B cell (primary cell): Measurements from ENCODE around the gene PIGR. TPM values are rescaled to one million over a fixed set of nuclear protein-coding genes. Genes with fewer than 3 reads are reported as not detected.
A peak's percentile ranks its signal among the peaks of the same experiment; 100 is the strongest.

ENCODE experiments used
- ATAC-seq: fragments of 200-7000 bp; cut with Tn5 transposase; one replicate; pipeline ENCODE4 v1.10.0; 2021; ENCODE audit warnings: low read depth, mild to moderate bottlenecking, moderate number of reproducible peaks, moderate library complexity
- CTCF ChIA-PET: fragments of 350-600 bp; sonication (Branson Sonifier 250); formaldehyde crosslinking; loops from one replicate; lab custom pipeline; 2021; ENCODE audit warnings: antibody characterized with exemption, inconsistent platforms; lab: Charles Lee
- POLR2A ChIA-PET: fragments of 350-600 bp; sonication (Branson Sonifier 250); formaldehyde crosslinking; loops from one replicate; lab custom pipeline; 2021; ENCODE audit warnings: antibody characterized with exemption; lab: Charles Lee
- DNase-seq: peaks from one replicate; pipeline ENCODE4 v3.0.0; 2013
- H2AFZ ChIP-seq: 2 replicates; pipeline ENCODE4 v1.6.1; 2012; ENCODE audit warnings: mild to moderate bottlenecking, low read depth, low read length; ENCODE audit not compliant: insufficient read depth, poor library complexity, severe bottlenecking
- H3K27ac ChIP-seq, 2 donors: 1 replicate in 1 of 2; 2 replicates in 1 of 2; pipeline ENCODE4 v1.5.1; 2012 to 2013; ENCODE audit warnings: low read length in 2 of 2, mild to moderate bottlenecking in 2 of 2, moderate library complexity in 1 of 2
- H3K27me3 ChIP-seq, 4 experiments: fragments of 200-600 bp in 1 of 4; sonication (generic) in 1 of 4; replicated peaks in 1 of 4; 1 replicate in 2 of 4; 2 replicates in 2 of 4; pipeline versions ENCODE4 v1.6.1 to v1.7.0; 2013 to 2016; ENCODE audit warnings: low read length in 3 of 4, mild to moderate bottlenecking in 2 of 4, mixed read lengths in 1 of 4, moderate library complexity in 1 of 4; ENCODE audit not compliant: insufficient read depth in 4 of 4, control insufficient read depth in 3 of 4; ENCODE audit errors: control extremely low read depth in 1 of 4
- H3K36me3 ChIP-seq, 2 experiments: replicated peaks in 1 of 2; 1 replicate in 1 of 2; 2 replicates in 1 of 2; pipeline versions ENCODE4 v1.6.1 to v1.7.1; 2013; ENCODE audit warnings: low read length in 1 of 2; ENCODE audit not compliant: insufficient read depth in 2 of 2, control insufficient read depth in 1 of 2; ENCODE audit errors: control extremely low read depth in 1 of 2, extremely low read depth in 1 of 2
- H3K4me1 ChIP-seq, 2 donors: fragments of 200-600 bp in 1 of 2; sonication (generic) in 1 of 2; 1 replicate in 1 of 2; 2 replicates in 1 of 2; pipeline versions ENCODE4 v1.5.1 to v1.6.1; 2013 to 2017; ENCODE audit warnings: low read length in 2 of 2; ENCODE audit not compliant: control insufficient read depth in 2 of 2, insufficient read depth in 2 of 2
- H3K4me2 ChIP-seq: replicated peaks from 2 replicates; pipeline ENCODE3; 2012; ENCODE audit warnings: mild to moderate bottlenecking, low read depth, low read length; ENCODE audit not compliant: poor library complexity, severe bottlenecking
- H3K4me3 ChIP-seq, 5 experiments: fragments of 200-600 bp in 1 of 5; sonication (generic) in 1 of 5; 1 replicate in 3 of 5; 2 replicates in 2 of 5; pipeline versions ENCODE4 v1.5.1 to v1.7.0; 2011 to 2016; ENCODE audit warnings: low read length in 4 of 5, mild to moderate bottlenecking in 4 of 5, low read depth in 2 of 5, control low read depth in 1 of 5, moderate library complexity in 1 of 5; ENCODE audit not compliant: insufficient read depth in 1 of 5; ENCODE audit errors: control extremely low read depth in 1 of 5, extremely low read depth in 1 of 5
- H3K79me2 ChIP-seq: fragments of 200-600 bp; sonication (generic); one replicate; pipeline ENCODE4 v1.6.0; 2016; ENCODE audit warnings: low read length; ENCODE audit not compliant: control insufficient read depth, insufficient read depth
- H3K9ac ChIP-seq: fragments of 200-600 bp; sonication (generic); 2 replicates; pipeline ENCODE4 v1.6.1; 2017; ENCODE audit warnings: mild to moderate bottlenecking, low read length, moderate library complexity
- H3K9me3 ChIP-seq, 3 donors: one replicate each; pipeline versions ENCODE4 v1.6.1 to v1.7.1; 2013; ENCODE audit warnings: low read length in 2 of 3; ENCODE audit not compliant: control insufficient read depth in 2 of 3, insufficient read depth in 1 of 3; ENCODE audit errors: control extremely low read depth in 1 of 3
- H4K20me1 ChIP-seq: 2 replicates; pipeline ENCODE4 v1.6.0; 2012; ENCODE audit warnings: mild to moderate bottlenecking, low read length; ENCODE audit not compliant: insufficient read depth, control insufficient read depth, poor library complexity, severe bottlenecking
- H3K27ac Mint-ChIP-seq: one replicate; pipeline ENCODE4 v1.8.0; 2021; ENCODE audit warnings: mixed read lengths
- H3K27me3 Mint-ChIP-seq: one replicate; pipeline ENCODE4 v1.8.0; 2021; ENCODE audit warnings: mixed read lengths
- H3K4me1 Mint-ChIP-seq: one replicate; pipeline ENCODE4 v1.8.0; 2021; ENCODE audit warnings: mixed read lengths
- H3K4me3 Mint-ChIP-seq: one replicate; pipeline ENCODE4 v1.8.0; 2021; ENCODE audit warnings: mixed read lengths
- H3K9me3 Mint-ChIP-seq: one replicate; pipeline ENCODE4 v1.8.0; 2022; ENCODE audit warnings: mixed read lengths; ENCODE audit not compliant: insufficient read depth
- EZH2 ChIP-seq: IDR thresholded peaks from 2 replicates; pipeline ENCODE4 v1.6.1; 2012; ENCODE audit warnings: borderline replicate concordance, low read depth, mild to moderate bottlenecking, moderate library complexity, low read length; ENCODE audit not compliant: insufficient read depth, poor library complexity, severe bottlenecking
- WGBS: methylation state at CpG from one replicate; pipeline ENCODE4 v1.1.5; 2013; ENCODE audit warnings: missing lambda C conversion rate; ENCODE audit not compliant: insufficient coverage; 5-methylcytosine and 5-hydroxymethylcytosine counted together
- intact Hi-C: fragments of 100-400 bp; cut with micrococcal nuclease; formaldehyde crosslinking; loops from one replicate; pipeline ENCODE4 v1.10.0; 2022
- polyA plus RNA-seq: library from polyadenylated mRNA; depleted of rRNA; stranded (reverse); fragments of >200 nt; gene quantifications from 2 replicates; pipeline ENCODE4 v1.2.3, GENCODE V29; 2012
- total RNA-seq, 2 donors: library from RNA; stranded (reverse); fragments of 120-200 nt in 1 of 2; gene quantifications; 1 replicate in 1 of 2; 2 replicates in 1 of 2; pipeline versions ENCODE4 v1.2.3 to v1.2.4, GENCODE V29; 2013 to 2022
- TF ChIP-seq, protein P1 (sequence below): fragments of 200-600 bp; IDR thresholded peaks from one replicate; pipeline ENCODE4 v1.8.0; 2022; ENCODE audit warnings: antibody characterized with exemption, mild to moderate bottlenecking

PIGR gene
- total and polyA plus RNA-seq, 2 donors (not counting 1 experiment from before 2014, with no cell fraction given), result 0.31 to 1.1 TPM

DNA sequence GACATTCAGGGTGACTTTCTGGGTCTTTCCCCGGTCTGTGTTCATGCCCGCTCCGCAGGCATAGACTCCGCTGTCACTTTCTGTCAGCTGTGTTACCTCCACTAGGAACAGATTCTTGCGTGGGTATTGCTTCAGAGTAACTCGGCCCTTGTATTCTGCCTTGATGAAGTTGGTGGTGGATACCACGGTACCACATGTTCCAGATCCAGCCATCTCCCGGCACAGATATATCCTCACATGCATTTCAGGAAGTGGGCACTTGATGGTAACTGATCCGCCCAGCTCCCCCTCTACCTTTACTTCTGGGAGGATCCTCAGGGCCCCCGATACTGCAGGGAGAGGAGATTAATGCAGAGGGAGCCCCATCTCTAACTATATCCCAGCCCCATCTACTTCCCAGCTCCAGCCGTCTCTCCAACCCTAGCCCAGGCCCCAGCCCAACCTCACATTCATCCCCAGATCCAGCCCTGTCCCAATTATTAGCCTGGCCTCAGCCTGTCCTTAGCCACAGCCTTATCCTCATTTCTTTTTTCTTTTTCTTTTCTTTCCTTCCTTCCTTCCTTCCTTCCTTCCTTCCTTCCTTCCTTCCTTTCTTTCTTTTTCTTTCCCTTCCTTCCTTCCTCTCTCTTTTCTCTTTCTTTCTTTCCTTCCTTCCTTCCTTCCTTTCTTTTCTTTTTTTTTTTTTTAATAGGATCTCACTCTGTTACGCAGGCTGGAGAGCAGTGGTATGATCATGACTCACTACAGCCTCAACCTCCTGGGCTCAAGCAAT, 32.3 kb downstream of the PIGR start:
- H3K4me1 Mint-ChIP-seq, result peaks cover 91% of the 10 kb centered on the region
- H3K27me3 ChIP-seq, result no peaks in the 10 kb centered on the region
- peaks cover 8 to 93% of the 10 kb centered on the region in 2 experiments for H3K36me3 ChIP-seq
- no peaks in the 10 kb centered on the region for H3K27me3 Mint-ChIP-seq
- no peak overlapping the region for H3K4me3 Mint-ChIP-seq
- H4K20me1 ChIP-seq, result peaks cover 100% of the 10 kb centered on the region
- DNase-seq, result no peak
- peak overlapping the region; percentile 34 to 88 for H3K27ac ChIP-seq
- ChIA-PET POLR2A (interaction anchor here (0.7 to 8.6 kb wide), 6 partner anchors 8 to 60 kb away, joined by 3 to 69 read pairs (median 11); partner anchors contain the start of gene FCMR), CTCF (interaction anchor here (0.6 to 13.0 kb wide), 14 partner anchors 7 to 314 kb away, joined by 3 to 723 read pairs (median 29); partner anchors contain the start of genes FCMR and IL20)
- peak overlapping the region; percentile 96 for H3K9ac ChIP-seq
- intact Hi-C loops, result loop anchor here (10.0 kb wide), 1 partner anchor 439 kb away; the partner anchor contains the start of gene IKBKE
- no peaks in the 10 kb centered on the region for H3K9me3 Mint-ChIP-seq
- H3K4me3 ChIP-seq, result peak overlapping the region in 4 of 5 experiments; percentile 4 to 99 (median 76)
- H3K9me3 ChIP-seq, result no peaks in the 10 kb centered on the region
- TF ChIP-seq EZH2, result no peak
- TF ChIP-seq, protein P1, sequence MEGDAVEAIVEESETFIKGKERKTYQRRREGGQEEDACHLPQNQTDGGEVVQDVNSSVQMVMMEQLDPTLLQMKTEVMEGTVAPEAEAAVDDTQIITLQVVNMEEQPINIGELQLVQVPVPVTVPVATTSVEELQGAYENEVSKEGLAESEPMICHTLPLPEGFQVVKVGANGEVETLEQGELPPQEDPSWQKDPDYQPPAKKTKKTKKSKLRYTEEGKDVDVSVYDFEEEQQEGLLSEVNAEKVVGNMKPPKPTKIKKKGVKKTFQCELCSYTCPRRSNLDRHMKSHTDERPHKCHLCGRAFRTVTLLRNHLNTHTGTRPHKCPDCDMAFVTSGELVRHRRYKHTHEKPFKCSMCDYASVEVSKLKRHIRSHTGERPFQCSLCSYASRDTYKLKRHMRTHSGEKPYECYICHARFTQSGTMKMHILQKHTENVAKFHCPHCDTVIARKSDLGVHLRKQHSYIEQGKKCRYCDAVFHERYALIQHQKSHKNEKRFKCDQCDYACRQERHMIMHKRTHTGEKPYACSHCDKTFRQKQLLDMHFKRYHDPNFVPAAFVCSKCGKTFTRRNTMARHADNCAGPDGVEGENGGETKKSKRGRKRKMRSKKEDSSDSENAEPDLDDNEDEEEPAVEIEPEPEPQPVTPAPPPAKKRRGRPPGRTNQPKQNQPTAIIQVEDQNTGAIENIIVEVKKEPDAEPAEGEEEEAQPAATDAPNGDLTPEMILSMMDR, result no peak
- no peak for ATAC-seq
- 92% methylated on average over 2 of the region's 12 CpGs for WGBS
- no peak overlapping the region for H2AFZ ChIP-seq
- peaks cover 98% of the 10 kb centered on the region for H3K79me2 ChIP-seq
- peaks cover 89 to 94% of the 10 kb centered on the region in 2 donors for H3K4me1 ChIP-seq
- H3K27ac Mint-ChIP-seq, result peak overlapping the region; percentile 87
- peak overlapping the region; percentile 81 for H3K4me2 ChIP-seq
